Right lobe of liver (tissue), 6 donors: ENCODE data around the gene SNX19. TPM values are rescaled to one million over a fixed set of nuclear protein-coding genes. Genes with fewer than 3 reads are reported as not detected.
A peak's percentile ranks its signal among the peaks of the same experiment; 100 is the strongest.

Experiments
- ATAC-seq, 4 donors: fragments of 200-7000 bp; cut with Tn5 transposase; one replicate each; pipeline ENCODE4 v1.9.1; 2020; ENCODE audit warnings: mild to moderate bottlenecking in 4 of 4, moderate library complexity in 4 of 4
- DNase-seq, 3 donors: peaks; one replicate each; pipeline ENCODE4 v3.0.0-alpha.2; 2020
- H3K27ac ChIP-seq, 3 donors: fragments of 200-600 bp; one replicate each; pipeline ENCODE4 v1.8.0; 2022
- H3K27me3 ChIP-seq, 2 donors: fragments of 200-600 bp; one replicate each; pipeline ENCODE4 v1.8.0; 2022
- H3K36me3 ChIP-seq, 4 donors: fragments of 200-600 bp; sonication (generic) in 1 of 4; one replicate each; pipeline versions ENCODE4 v1.5.1 to v1.8.0; 2017 to 2022; ENCODE audit warnings: control low read depth in 1 of 4
- H3K4me1 ChIP-seq, 4 donors: fragments of 200-600 bp; sonication (generic) in 1 of 4; one replicate each; pipeline versions ENCODE4 v1.5.1 to v1.8.0; 2017 to 2022; ENCODE audit warnings: control low read depth in 1 of 4
- H3K4me3 ChIP-seq, 3 donors: fragments of 200-600 bp; one replicate each; pipeline ENCODE4 v1.8.0; 2022
- H3K9me3 ChIP-seq, 4 donors: fragments of 200-600 bp; sonication (generic) in 1 of 4; one replicate each; pipeline versions ENCODE4 v1.5.1 to v1.8.0; 2017 to 2022; ENCODE audit warnings: control low read depth in 1 of 4
- POLR2A ChIP-seq: fragments of 450-650 bp; IDR thresholded peaks from one replicate; pipeline ENCODE4 v1.6.1; 2017; ENCODE audit warnings: antibody characterized with exemption, mild to moderate bottlenecking
- WGBS: methylation state at CpG from one replicate; pipeline ENCODE4 v1.1.6; 2018; ENCODE audit warnings: low coverage, low lambda C conversion rate; ENCODE audit not compliant: insufficient coverage; ENCODE audit errors: missing lambda C conversion rate; 5-methylcytosine and 5-hydroxymethylcytosine counted together
- intact Hi-C, 2 donors: fragments of 100-400 bp; cut with DNase I; formaldehyde crosslinking; loops; one replicate each; pipeline versions ENCODE4 v1.11.2 to v1.14.1; 2022
- long read RNA-seq: library from polyadenylated mRNA; unstranded; transcript quantifications from one replicate; pipeline ENCODE4 v2.0.0, GENCODE V29; 2019
- total RNA-seq, 6 experiments: library from RNA; depleted of rRNA in 2 of 6; stranded (reverse); fragments of >200 nt in 2 of 6; fragmentation: NEBNext Ultra II Directional in 3 of 6; extraction: Animal tissue kit (Norgen Biotek cat#: 25700) in 3 of 6; gene quantifications; one replicate each; pipeline versions ENCODE4 v1.1.0 to v1.2.4, GENCODE V29; 2016 to 2023
- TF ChIP-seq, protein P1 (sequence below), 4 donors: fragments of 200-600 bp in 3 of 4; fragments of 450-650 bp in 1 of 4; IDR thresholded peaks; one replicate each; pipeline versions ENCODE4 v1.5.1 to v1.8.0; 2016 to 2022; ENCODE audit warnings: antibody characterized with exemption in 4 of 4, mild to moderate bottlenecking in 2 of 4
- donor health status: DM: no; HTN: yes; CAD: no.
- donor health status: DM: no; HTN: no; CAD: no.
- donor health status: DM: no; HTN: no; CAD: no.
- donor health status: DM: no; HTN: yes; CAD: no.
- donor health status: DM: no; HTN: yes; CAD: no.

The SNX19 gene, protein sequence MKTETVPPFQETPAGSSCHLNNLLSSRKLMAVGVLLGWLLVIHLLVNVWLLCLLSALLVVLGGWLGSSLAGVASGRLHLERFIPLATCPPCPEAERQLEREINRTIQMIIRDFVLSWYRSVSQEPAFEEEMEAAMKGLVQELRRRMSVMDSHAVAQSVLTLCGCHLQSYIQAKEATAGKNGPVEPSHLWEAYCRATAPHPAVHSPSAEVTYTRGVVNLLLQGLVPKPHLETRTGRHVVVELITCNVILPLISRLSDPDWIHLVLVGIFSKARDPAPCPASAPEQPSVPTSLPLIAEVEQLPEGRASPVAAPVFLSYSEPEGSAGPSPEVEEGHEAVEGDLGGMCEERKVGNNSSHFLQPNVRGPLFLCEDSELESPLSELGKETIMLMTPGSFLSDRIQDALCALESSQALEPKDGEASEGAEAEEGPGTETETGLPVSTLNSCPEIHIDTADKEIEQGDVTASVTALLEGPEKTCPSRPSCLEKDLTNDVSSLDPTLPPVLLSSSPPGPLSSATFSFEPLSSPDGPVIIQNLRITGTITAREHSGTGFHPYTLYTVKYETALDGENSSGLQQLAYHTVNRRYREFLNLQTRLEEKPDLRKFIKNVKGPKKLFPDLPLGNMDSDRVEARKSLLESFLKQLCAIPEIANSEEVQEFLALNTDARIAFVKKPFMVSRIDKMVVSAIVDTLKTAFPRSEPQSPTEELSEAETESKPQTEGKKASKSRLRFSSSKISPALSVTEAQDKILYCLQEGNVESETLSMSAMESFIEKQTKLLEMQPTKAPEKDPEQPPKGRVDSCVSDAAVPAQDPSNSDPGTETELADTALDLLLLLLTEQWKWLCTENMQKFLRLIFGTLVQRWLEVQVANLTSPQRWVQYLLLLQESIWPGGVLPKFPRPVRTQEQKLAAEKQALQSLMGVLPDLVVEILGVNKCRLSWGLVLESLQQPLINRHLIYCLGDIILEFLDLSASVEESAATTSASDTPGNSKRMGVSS
- 10 to 100 TPM; 23.3 to 74.4 (median 32.7) TPM for total RNA-seq
- long read RNA-seq, partial matches to known transcripts = 1 of 4 reads
- long read RNA-seq, other reads (novel, unspliced or antisense) = 2 of 4 reads

DNA sequence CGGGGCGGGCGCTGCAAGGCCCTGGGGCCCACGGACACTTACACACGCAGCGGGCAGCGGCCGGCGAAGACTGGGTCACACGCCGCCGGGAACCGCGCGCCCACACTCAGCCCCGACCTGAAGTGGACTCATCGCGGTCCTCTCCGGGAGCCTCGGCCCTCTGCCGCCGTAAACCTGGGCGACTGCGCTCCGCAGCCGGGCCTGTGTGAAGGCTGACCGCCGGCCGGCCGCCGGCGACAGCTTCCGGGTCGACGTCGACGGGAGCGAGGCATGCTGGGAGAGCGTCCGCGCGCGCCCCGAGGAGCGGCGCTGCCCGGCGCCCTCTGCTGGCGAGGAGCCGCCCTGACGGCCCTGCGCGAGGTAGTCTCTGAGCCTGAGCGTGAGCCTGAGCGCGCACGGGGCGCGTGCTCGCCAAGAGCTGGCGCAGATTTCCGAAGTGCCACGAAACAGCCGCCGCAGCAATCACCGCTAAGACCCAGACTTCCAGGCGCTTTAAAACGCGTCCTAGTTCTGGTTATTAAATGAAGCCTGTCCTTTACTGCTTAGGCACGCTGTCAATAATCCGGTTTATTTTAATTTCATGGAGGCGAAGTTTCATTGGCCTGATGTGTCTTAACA is at the start of gene SNX19:
Gene SNX19 (minus strand): TSS at position 242 of the 618 bp plus-strand sequence. CDS start 540 bp downstream, outside the sequence.
- 3% methylated on average over 18 of the region's 72 CpGs for WGBS
- ATAC-seq (peak; percentile 100), DNase-seq (peak; percentile 93 to 94 (median 94))
- H3K4me1 ChIP-seq = peaks cover 0 to 7% (median 3%) of the 10 kb centered on the region in 4 donors
- peak within 1 kb of the TSS; percentile 63 to 83 (median 77) for H3K27ac ChIP-seq
- intact Hi-C loops = no loop called here
- no peaks in the 10 kb centered on the region for H3K27me3 ChIP-seq
- peak within 1 kb of the TSS; percentile 93 to 98 (median 97) for H3K4me3 ChIP-seq
- peaks cover 0 to 4% (median 0%) of the 10 kb centered on the region in 4 donors for H3K36me3 ChIP-seq
- peak; percentile 95 for TF ChIP-seq POLR2A
- TF ChIP-seq, protein P1, sequence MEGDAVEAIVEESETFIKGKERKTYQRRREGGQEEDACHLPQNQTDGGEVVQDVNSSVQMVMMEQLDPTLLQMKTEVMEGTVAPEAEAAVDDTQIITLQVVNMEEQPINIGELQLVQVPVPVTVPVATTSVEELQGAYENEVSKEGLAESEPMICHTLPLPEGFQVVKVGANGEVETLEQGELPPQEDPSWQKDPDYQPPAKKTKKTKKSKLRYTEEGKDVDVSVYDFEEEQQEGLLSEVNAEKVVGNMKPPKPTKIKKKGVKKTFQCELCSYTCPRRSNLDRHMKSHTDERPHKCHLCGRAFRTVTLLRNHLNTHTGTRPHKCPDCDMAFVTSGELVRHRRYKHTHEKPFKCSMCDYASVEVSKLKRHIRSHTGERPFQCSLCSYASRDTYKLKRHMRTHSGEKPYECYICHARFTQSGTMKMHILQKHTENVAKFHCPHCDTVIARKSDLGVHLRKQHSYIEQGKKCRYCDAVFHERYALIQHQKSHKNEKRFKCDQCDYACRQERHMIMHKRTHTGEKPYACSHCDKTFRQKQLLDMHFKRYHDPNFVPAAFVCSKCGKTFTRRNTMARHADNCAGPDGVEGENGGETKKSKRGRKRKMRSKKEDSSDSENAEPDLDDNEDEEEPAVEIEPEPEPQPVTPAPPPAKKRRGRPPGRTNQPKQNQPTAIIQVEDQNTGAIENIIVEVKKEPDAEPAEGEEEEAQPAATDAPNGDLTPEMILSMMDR (IDR thresholded peaks at IDR 0.05) = peak; percentile 97 to 98 (median 97)
- H3K9me3 ChIP-seq = no peaks in the 10 kb centered on the region

DNA sequence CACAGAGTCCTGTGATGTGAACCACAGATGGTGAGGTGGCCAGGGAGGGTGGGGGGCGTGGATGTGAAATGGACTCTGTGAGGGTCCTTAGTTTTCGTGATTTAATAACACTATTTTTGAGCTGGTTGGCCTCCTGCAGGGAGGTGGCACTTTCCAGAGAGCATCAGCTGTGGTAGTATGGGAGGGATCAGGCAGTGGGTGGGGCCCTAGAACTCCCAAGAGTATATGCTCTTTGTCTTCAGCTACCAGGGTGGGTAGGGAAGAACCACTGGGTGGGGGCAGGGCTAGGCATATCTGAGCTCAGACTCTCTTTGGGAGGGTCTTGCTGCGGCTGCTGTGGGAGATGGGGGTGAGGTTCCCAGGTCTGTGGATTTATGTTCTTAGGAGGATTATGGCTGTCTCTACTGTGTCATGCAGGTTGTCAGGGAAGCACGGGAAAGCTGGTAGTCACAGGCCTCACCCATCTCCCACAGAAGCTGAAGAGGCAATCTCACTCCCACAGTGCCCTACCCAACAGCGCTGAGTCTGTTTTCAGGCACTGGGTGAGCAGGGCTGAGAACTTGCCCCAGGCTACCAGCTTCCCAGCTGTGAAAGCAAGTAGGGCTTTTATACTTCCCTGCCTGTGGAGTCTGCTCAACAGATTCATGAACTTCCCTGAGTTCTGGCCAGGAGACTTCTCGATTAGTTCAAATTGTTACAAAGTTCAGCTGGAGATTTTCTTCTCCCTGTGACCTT is 47.9 kb upstream of the SNX19 start:
- intact Hi-C loops = no loop called here
- Histone ChIP-seq H3K4me3 (no peak overlapping the region), H3K4me1 (no peaks in the 10 kb centered on the region), H3K36me3 (no peaks in the 10 kb centered on the region), H3K27me3 (no peaks in the 10 kb centered on the region), H3K9me3 (no peaks in the 10 kb centered on the region), H3K27ac (no peak overlapping the region)
- no peak for ATAC-seq
- WGBS = 33% methylated on average over 1 of the region's 6 CpGs
- no peak for DNase-seq
- TF ChIP-seq, protein P1 (IDR thresholded peaks at IDR 0.05) = no peak
- TF ChIP-seq POLR2A = no peak

DNA sequence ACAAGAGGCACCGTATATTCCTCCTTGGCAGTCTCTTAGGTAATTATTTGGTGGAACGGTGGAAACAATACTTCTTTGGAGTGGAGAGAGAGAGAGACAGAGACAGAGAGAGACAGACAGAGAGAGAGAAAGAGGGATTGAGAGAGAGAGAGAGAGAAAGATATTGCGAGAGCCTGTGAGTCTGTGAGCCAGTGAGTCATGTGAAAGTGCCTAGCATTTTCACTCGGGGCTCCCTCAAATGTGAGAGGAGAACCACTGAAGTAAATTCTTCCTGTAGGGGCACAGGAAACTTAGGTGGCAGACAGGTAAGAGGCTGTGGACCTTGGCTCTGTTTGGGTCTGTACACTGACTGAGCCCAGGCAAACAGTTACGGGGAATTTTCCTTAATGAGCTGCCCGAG is 31.6 kb upstream of the SNX19 start:
- TF ChIP-seq, protein P1 (IDR thresholded peaks at IDR 0.05) = no peak
- no peak for TF ChIP-seq POLR2A
- H3K27ac ChIP-seq = no peak overlapping the region
- no peak for ATAC-seq
- no peaks in the 10 kb centered on the region for H3K4me1 ChIP-seq
- H3K9me3 ChIP-seq = no peaks in the 10 kb centered on the region
- DNase-seq = no peak
- intact Hi-C loops = no loop called here
- no peaks in the 10 kb centered on the region for H3K27me3 ChIP-seq
- WGBS = 68% methylated on average over 5 of the region's 6 CpGs
- no peaks in the 10 kb centered on the region for H3K36me3 ChIP-seq
- H3K4me3 ChIP-seq = no peak overlapping the region

DNA sequence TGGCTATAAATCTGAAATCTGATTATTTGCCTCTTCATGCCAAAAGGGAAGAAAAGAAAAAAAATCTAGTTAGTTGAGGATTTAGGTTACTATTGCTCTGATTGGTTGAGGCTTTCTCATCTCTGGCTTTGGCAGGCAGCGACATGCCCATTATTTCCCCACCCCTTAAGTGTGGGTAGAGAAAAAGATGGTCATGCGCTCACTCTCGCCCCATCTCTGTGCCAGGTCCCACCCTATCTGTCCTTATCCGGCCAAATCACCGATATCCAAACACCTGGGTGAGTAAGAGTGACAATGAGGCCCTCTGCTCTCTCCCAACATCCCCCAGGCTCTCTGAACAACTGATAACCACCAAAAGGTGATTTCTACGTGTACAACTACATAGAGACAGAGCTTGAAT is 31.2 kb upstream of the SNX19 start:
- ATAC-seq (no peak), DNase-seq (no peak)
- Histone ChIP-seq H3K4me1 (no peaks in the 10 kb centered on the region), H3K27ac (no peak overlapping the region), H3K27me3 (no peaks in the 10 kb centered on the region), H3K9me3 (no peaks in the 10 kb centered on the region), H3K36me3 (no peaks in the 10 kb centered on the region), H3K4me3 (no peak overlapping the region)
- no peak for TF ChIP-seq POLR2A
- TF ChIP-seq, protein P1 (IDR thresholded peaks at IDR 0.05) = no peak
- 39% methylated on average over 2 of the region's 6 CpGs for WGBS
- intact Hi-C loops = no loop called here
